Measurements from ENCODE around the gene TMEM164. TPM values are rescaled to one million over a fixed set of nuclear protein-coding genes. Genes with fewer than 3 reads are reported as not detected.

TMEM164 gene
- total and polyA plus RNA-seq, 11 donors = 14.4 to 117 (median 50.3) TPM

DNA sequence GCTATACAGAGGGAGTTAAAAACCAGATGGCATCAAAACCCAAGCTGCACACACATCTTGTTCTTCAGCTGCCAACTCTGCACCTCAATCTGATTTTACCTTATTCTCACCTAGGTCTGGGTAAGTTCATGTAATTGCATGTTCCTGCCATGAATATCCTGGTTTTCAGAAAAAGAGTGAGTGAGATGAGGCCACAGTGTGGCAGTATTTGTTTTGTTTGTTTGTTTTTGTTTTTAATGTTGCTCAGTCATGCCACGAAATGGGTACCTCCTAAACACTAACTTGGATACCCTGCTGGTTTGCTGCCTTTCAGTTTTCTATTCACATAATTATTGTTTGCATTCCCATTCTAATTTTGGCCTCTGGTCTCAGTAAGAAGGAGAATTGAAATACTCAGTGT, 22.5 kb downstream of the TMEM164 start:
- 31 to 82% (median 61%) methylated on average over 1 of the region's 1 CpG for WGBS, 4 donors
- DNase-seq = no peak
- Histone ChIP-seq H3K9me3 (no peaks in the 10 kb centered on the region), H3K4me1 (peaks cover 0 to 43% (median 9%) of the 10 kb centered on the region in 12 donors), H3K27me3 (peaks cover 0 to 10% (median 0%) of the 10 kb centered on the region in 9 donors), H3K27ac (peak overlapping the region in 5 of 12 donors; percentile 42 to 61 (median 53)), H3K36me3 (peaks cover 0 to 5% (median 0%) of the 10 kb centered on the region in 9 donors), H3K4me3 (no peak overlapping the region)
- ATAC-seq = no peak
- intact Hi-C loops (cut with DNase I) = loop anchor here in 1 of 10 donors (5.0 kb wide), 1 partner anchor 382 kb away; no protein-coding TSS in a partner anchor
- TF ChIP-seq CTCF (IDR thresholded peaks at IDR 0.05) = no peak

DNA sequence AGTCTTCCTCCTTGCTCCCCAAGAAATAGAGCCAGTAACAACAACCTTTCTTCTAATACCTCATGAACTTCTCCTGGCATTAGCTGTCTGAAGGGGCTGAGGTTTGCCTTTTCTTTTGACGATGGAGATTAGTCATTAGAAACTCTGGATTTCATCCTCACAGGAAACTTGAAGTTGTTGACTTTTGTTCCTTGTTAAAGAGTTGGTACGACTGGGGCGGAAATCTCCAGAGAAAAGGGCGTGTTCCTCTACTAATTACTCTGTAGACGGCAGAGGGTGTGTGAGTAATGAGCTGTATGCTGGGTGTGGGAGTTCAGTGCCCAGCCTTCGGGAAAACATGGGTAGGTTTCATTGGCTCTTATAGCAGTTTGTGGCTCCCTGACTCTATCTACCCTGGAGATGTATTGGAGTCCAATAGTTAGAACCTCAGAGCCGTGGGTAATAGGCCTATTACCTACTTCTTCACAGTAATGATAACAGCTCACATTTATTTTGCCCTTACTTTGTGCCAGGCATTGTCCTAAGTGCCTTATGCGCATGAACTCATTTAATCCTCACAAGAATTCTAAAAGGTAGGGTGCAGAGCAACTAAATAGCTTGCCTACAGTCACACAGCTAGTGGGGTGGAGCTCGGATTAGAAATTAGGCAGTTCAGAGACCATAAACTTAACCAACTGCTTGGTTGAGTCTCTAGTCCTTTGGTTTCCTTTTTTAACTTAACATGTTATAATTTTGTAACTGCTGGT, 23.4 kb downstream of the TMEM164 start:
- Histone ChIP-seq H3K27ac (peak overlapping the region in 7 of 12 donors; percentile 18 to 61 (median 49)), H3K4me3 (no peak overlapping the region), H3K36me3 (peaks cover 0 to 5% (median 0%) of the 10 kb centered on the region in 9 donors), H3K4me1 (peaks cover 0 to 39% (median 8%) of the 10 kb centered on the region in 12 donors), H3K27me3 (peaks cover 0 to 10% (median 0%) of the 10 kb centered on the region in 9 donors), H3K9me3 (no peaks in the 10 kb centered on the region)
- no peak for TF ChIP-seq CTCF (IDR thresholded peaks at IDR 0.05)
- TF ChIP-seq POLR2A (IDR thresholded peaks at IDR 0.05) = no peak
- intact Hi-C loops (cut with DNase I) = loop anchor here in 1 of 10 donors (5.0 kb wide), 1 partner anchor 381 kb away; no protein-coding TSS in a partner anchor
- ATAC-seq = peak in 3 of 4 donors; percentile 59 to 78 (median 60)
- no peak for DNase-seq
- 44 to 55% (median 51%) methylated on average over 9 of the region's 9 CpGs for WGBS, 4 donors

DNA sequence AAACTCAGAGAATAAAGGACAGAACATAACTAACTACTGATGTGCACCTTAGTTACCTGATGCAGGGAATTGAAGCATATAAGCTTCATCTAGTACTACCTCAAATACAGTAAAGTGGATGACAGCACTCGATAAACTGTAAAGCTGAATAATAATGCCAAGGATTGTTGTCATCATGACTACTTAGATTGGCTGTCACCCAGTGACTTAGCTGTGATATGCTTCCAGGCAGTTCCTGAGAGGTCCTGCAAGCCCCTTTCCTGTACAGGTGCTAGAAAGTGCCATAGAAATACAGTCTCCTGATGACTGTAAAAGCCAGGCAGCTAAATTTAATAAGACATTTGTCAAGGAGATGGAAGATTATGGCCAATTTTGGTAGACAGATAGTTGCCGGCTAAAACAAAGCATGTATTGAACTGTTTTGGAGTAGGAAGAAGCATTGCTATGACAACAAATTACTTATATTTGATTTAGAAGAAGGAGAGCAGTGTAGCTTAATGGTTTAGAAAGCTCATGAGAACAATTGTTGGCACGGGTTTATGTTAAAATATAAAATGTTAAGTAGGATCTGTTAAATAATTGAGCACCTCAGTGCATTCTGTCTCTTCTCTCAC, 29.7 kb downstream of the TMEM164 start:
- Histone ChIP-seq H3K9me3 (no peaks in the 10 kb centered on the region), H3K4me3 (no peak overlapping the region), H3K27me3 (peaks cover 0 to 3% (median 0%) of the 10 kb centered on the region in 9 donors), H3K36me3 (no peaks in the 10 kb centered on the region), H3K27ac (no peak overlapping the region), H3K4me1 (peaks cover 0 to 24% (median 0%) of the 10 kb centered on the region in 12 donors)
- TF ChIP-seq CTCF (IDR thresholded peaks at IDR 0.05) (no peak), POLR2A (IDR thresholded peaks at IDR 0.05) (no peak)
- 41 to 47% (median 44%) methylated on average over 3 of the region's 3 CpGs for WGBS, 4 donors
- ATAC-seq (peak in 1 of 4 donors; percentile 25), DNase-seq (no peak)
- intact Hi-C loops (cut with DNase I) = no loop called here

- no peaks in the 10 kb centered on the region for H3K36me3 ChIP-seq
- intact Hi-C loops (cut with DNase I) = no loop called here
- H3K4me3 ChIP-seq = no peak overlapping the region
- TF ChIP-seq POLR2A (IDR thresholded peaks at IDR 0.05) (no peak), CTCF (IDR thresholded peaks at IDR 0.05) (no peak)
- 74 to 89% (median 79%) methylated on average over 2 of the region's 2 CpGs for WGBS, 4 donors
- DNase-seq = no peak
- no peaks in the 10 kb centered on the region for H3K9me3 ChIP-seq
- H3K4me1 ChIP-seq = peaks cover 0 to 11% (median 0%) of the 10 kb centered on the region in 12 donors
- no peak overlapping the region for H3K27ac ChIP-seq
- no peak for ATAC-seq
- no peaks in the 10 kb centered on the region for H3K27me3 ChIP-seq
Observed at GRCh38 chrX:110034036-110034435, 31.1 kb downstream of the TMEM164 start.

Data from heart left ventricle (tissue), 16 donors.